H1 (cell line): Measurements from ENCODE around the gene DENND2C. TPM values are rescaled to one million over a fixed set of nuclear protein-coding genes. Genes with fewer than 3 reads are reported as not detected.

Experiments used
- CTCF ChIA-PET: fragments of 300-600 bp; sonication (Branson Sonifier 250); formaldehyde crosslinking; loops from one replicate; lab custom pipeline; 2021; ENCODE audit not compliant: partially characterized antibody; lab: Charles Lee
- POLR2A ChIA-PET: fragments of 300-600 bp; sonication (Branson Sonifier 250); formaldehyde crosslinking; loops from one replicate; lab custom pipeline; 2021; ENCODE audit warnings: inconsistent platforms; ENCODE audit not compliant: partially characterized antibody; lab: Charles Lee
- DNase-seq, 2 experiments: peaks; one replicate each; pipeline versions ENCODE4 v3.0.0 to v3.0.0-alpha.2; 2010 to 2022; ENCODE audit warnings: low spot score in 2 of 2, low read depth in 1 of 2, mixed read lengths in 1 of 2
- FAIRE-seq: peaks from 2 replicates; lab custom pipeline; 2011; peaks lifted over from hg19 to GRCh38; lab: Jason Lieb, UNC
- H2AFZ ChIP-seq: 2 replicates; pipeline ENCODE4 v1.8.1; 2012; ENCODE audit warnings: low read length, inconsistent platforms
- H2AK5ac ChIP-seq: 2 replicates; pipeline ENCODE4 v1.6.1; 2013; ENCODE audit warnings: low read depth, low read length
- H2BK120ac ChIP-seq: replicated peaks from 2 replicates; pipeline ENCODE3; 2013; ENCODE audit warnings: low read depth, low read length, inconsistent platforms
- H2BK12ac ChIP-seq: 2 replicates; pipeline ENCODE4 v1.6.1; 2013; ENCODE audit warnings: low read depth, low read length
- H2BK15ac ChIP-seq: 2 replicates; pipeline ENCODE4 v1.6.1; 2013; ENCODE audit warnings: low read length
- H2BK20ac ChIP-seq: 2 replicates; pipeline ENCODE4 v1.6.1; 2013; ENCODE audit warnings: low read length
- H2BK5ac ChIP-seq: 2 replicates; pipeline ENCODE4 v1.6.1; 2013; ENCODE audit warnings: low read depth, low read length
- H3K14ac ChIP-seq: 2 replicates; pipeline ENCODE4 v1.6.1; 2013; ENCODE audit warnings: inconsistent platforms; ENCODE audit not compliant: insufficient read length
- H3K18ac ChIP-seq: 2 replicates; pipeline ENCODE4 v1.6.1; 2013; ENCODE audit warnings: low read length; ENCODE audit errors: extremely low read depth
- H3K23ac ChIP-seq: 2 replicates; pipeline ENCODE4 v1.6.1; 2013; ENCODE audit warnings: inconsistent platforms; ENCODE audit not compliant: insufficient read length
- H3K23me2 ChIP-seq: 2 replicates; pipeline ENCODE4 v1.6.1; 2013; ENCODE audit warnings: low read depth, low read length
- H3K27ac ChIP-seq: 2 replicates; pipeline ENCODE4 v1.6.1; 2011; ENCODE audit warnings: low read depth, low read length, inconsistent platforms
- H3K27me3 ChIP-seq, 4 experiments: replicated peaks in 1 of 4; 1 replicate in 1 of 4; 2 replicates in 3 of 4; pipeline versions ENCODE4 v1.6.1 to v1.8.1; 2011 to 2013; ENCODE audit warnings: low read length in 3 of 4, mild to moderate bottlenecking in 3 of 4, inconsistent platforms in 2 of 4, mixed read lengths in 2 of 4, moderate library complexity in 1 of 4; ENCODE audit not compliant: control insufficient read depth in 3 of 4, insufficient read depth in 3 of 4; ENCODE audit errors: extremely low read depth in 1 of 4
- H3K36me3 ChIP-seq, 4 experiments: 2 replicates each; pipeline versions ENCODE4 v1.6.1 to v1.8.1; 2011 to 2013; ENCODE audit warnings: mild to moderate bottlenecking in 4 of 4, low read length in 3 of 4, moderate library complexity in 2 of 4, control low read depth in 1 of 4, inconsistent platforms in 1 of 4; ENCODE audit not compliant: insufficient read depth in 4 of 4, control insufficient read depth in 2 of 4
- H3K4ac ChIP-seq: replicated peaks from 2 replicates; pipeline ENCODE3; 2013; ENCODE audit warnings: low read length, low read depth, mixed read lengths, inconsistent platforms; ENCODE audit not compliant: insufficient read length
- H3K4me1 ChIP-seq, 4 experiments: replicated peaks in 1 of 4; 1 replicate in 1 of 4; 2 replicates in 3 of 4; pipeline versions ENCODE4 v1.6.1 to v1.8.1; 2011 to 2013; ENCODE audit warnings: low read length in 3 of 4, inconsistent platforms in 2 of 4, mixed read lengths in 1 of 4; ENCODE audit not compliant: insufficient read depth in 4 of 4, control insufficient read depth in 3 of 4
- H3K4me2 ChIP-seq, 2 experiments: 2 replicates each; pipeline versions ENCODE4 v1.6.1 to v1.8.1; 2011 to 2013; ENCODE audit warnings: low read depth in 2 of 2, low read length in 2 of 2, control low read depth in 1 of 2, inconsistent platforms in 1 of 2, mild to moderate bottlenecking in 1 of 2; ENCODE audit not compliant: insufficient read depth in 1 of 2
- H3K4me3 ChIP-seq, 4 experiments: fragments of 200-600, 300-600 bp in 1 of 4; sonication (generic), shearing (Covaris generic), sonication (Bioruptor Twin) in 1 of 4; 2 replicates each; pipeline versions ENCODE4 v1.5.1 to v1.8.1; 2011 to 2016; ENCODE audit warnings: low read length in 4 of 4, low read depth in 3 of 4, control low read depth in 2 of 4, inconsistent platforms in 2 of 4, mild to moderate bottlenecking in 2 of 4, mixed read lengths in 1 of 4, moderate library complexity in 1 of 4; ENCODE audit not compliant: insufficient read depth in 2 of 4; ENCODE audit errors: extremely low read depth in 1 of 4
- H3K56ac ChIP-seq: replicated peaks from 2 replicates; pipeline ENCODE3; 2013; ENCODE audit warnings: low read depth, mild to moderate bottlenecking, mixed read lengths, low read length, inconsistent platforms; ENCODE audit not compliant: insufficient read length
- H3K79me1 ChIP-seq: 2 replicates; pipeline ENCODE4 v1.6.1; 2013; ENCODE audit warnings: low read depth, low read length, control low read depth
- H3K79me2 ChIP-seq, 2 experiments: 2 replicates each; pipeline versions ENCODE4 v1.6.1 to v1.8.1; 2012 to 2013; ENCODE audit warnings: low read length in 2 of 2, mild to moderate bottlenecking in 2 of 2, inconsistent platforms in 1 of 2; ENCODE audit not compliant: insufficient read depth in 2 of 2, control insufficient read depth in 1 of 2
- H3K9ac ChIP-seq, 4 experiments: replicated peaks in 1 of 4; 1 replicate in 1 of 4; 2 replicates in 3 of 4; pipeline versions ENCODE4 v1.6.1 to v1.8.1; 2011 to 2013; ENCODE audit warnings: low read depth in 3 of 4, low read length in 3 of 4, control low read depth in 2 of 4, mild to moderate bottlenecking in 2 of 4, moderate library complexity in 2 of 4, inconsistent platforms in 1 of 4; ENCODE audit errors: extremely low read depth in 1 of 4
- H3K9me3 ChIP-seq, 2 experiments: 2 replicates each; pipeline versions ENCODE4 v1.6.1 to v1.8.1; 2012 to 2013; ENCODE audit warnings: mild to moderate bottlenecking in 2 of 2, moderate library complexity in 2 of 2, control low read depth in 1 of 2, inconsistent platforms in 1 of 2, low read depth in 1 of 2, low read length in 1 of 2, mixed read lengths in 1 of 2; ENCODE audit not compliant: insufficient read depth in 2 of 2
- H4K20me1 ChIP-seq, 2 experiments: replicated peaks in 1 of 2; 2 replicates each; pipeline versions ENCODE3 to v1.8.1; 2011 to 2013; ENCODE audit warnings: inconsistent platforms in 2 of 2, low read length in 2 of 2, mild to moderate bottlenecking in 1 of 2; ENCODE audit not compliant: insufficient read depth in 2 of 2, control insufficient read depth in 1 of 2
- H4K5ac ChIP-seq: 2 replicates; pipeline ENCODE4 v1.6.1; 2013; ENCODE audit warnings: low read length, low read depth, mixed read lengths, inconsistent platforms; ENCODE audit not compliant: insufficient read length
- H4K8ac ChIP-seq: 2 replicates; pipeline ENCODE4 v1.8.0; 2013; ENCODE audit warnings: mild to moderate bottlenecking, moderate library complexity, low read length, inconsistent platforms; ENCODE audit not compliant: insufficient read depth; ENCODE audit errors: extremely low read depth
- H4K91ac ChIP-seq: replicated peaks from 2 replicates; pipeline ENCODE3; 2013; ENCODE audit warnings: low read length, mixed read lengths, inconsistent platforms; ENCODE audit not compliant: insufficient read length
- CHD1 ChIP-seq: IDR thresholded peaks from 2 replicates; pipeline ENCODE4 v1.6.1; 2012; ENCODE audit warnings: low read depth, low read length, improper control_type of control experiment
- POLR2AphosphoS5 ChIP-seq: IDR thresholded peaks from 2 replicates; pipeline ENCODE4 v1.6.1; 2011; ENCODE audit warnings: low read depth, low read length
- WGBS, 2 experiments: shearing (Covaris generic) in 1 of 2; methylation state at CpG; one replicate each; pipeline versions ENCODE4 v1.1.6 to v1.1.7; 2013 to 2015; ENCODE audit warnings: low lambda C conversion rate in 2 of 2, mixed read lengths in 2 of 2, inconsistent platforms in 1 of 2, low coverage in 1 of 2, missing lambda C conversion rate in 1 of 2; ENCODE audit not compliant: insufficient replicate concordance in 2 of 2, insufficient coverage in 1 of 2, insufficient read length in 1 of 2; ENCODE audit errors: extremely low coverage in 1 of 2, missing lambda C conversion rate in 1 of 2; 5-methylcytosine and 5-hydroxymethylcytosine counted together
- polyA plus RNA-seq, 7 experiments: library from polyadenylated mRNA; depleted of rRNA in 3 of 7; stranded (reverse) in 5 of 7; unstranded in 2 of 7; fragments of >200 nt in 5 of 7; fragments of 200-250 nt in 2 of 7; gene quantifications; 1 replicate in 5 of 7; 2 replicates in 1 of 7; 4 replicates in 1 of 7; pipeline versions ENCODE4 v1.2.1 to v1.2.3, GENCODE V29; 2011 to 2013; ENCODE audit warnings: missing spikeins in 2 of 7, mixed read lengths in 2 of 7
- total RNA-seq: library from RNA; stranded (reverse); fragmentation: NEBNext Ultra II Directional; extraction: Animal tissue kit (Norgen Biotek cat#: 25700); gene quantifications from 2 replicates; pipeline ENCODE4 v1.2.1, GENCODE V29; 2021

The DENND2C gene
- total and polyA plus RNA-seq, 2 of the 8 experiments (the other 6 are each of a cell fraction or from before 2014, with no cell fraction given) = 1.8 to 5.5 TPM

- no peak overlapping the region for H4K91ac ChIP-seq
- no peaks in the 10 kb centered on the region for H3K9me3 ChIP-seq
- no peak overlapping the region for H3K56ac ChIP-seq
- TF ChIP-seq POLR2AphosphoS5 (0 out of 2 replicates have a peak, but pooled peaks have one; percentile 24), CHD1 (no peak)
- no peak overlapping the region for H3K23ac ChIP-seq
- no peaks in the 10 kb centered on the region for H3K23me2 ChIP-seq
- no peaks in the 10 kb centered on the region for H3K27me3 ChIP-seq
- no peak overlapping the region for H2BK5ac ChIP-seq
- H2BK120ac ChIP-seq = no peak overlapping the region
- FAIRE-seq (no peak), DNase-seq (no peak)
- CTCF ChIA-PET = interaction anchor here (0.7 kb wide), 1 partner anchor 716 kb away, joined by 3 read pairs; no protein-coding TSS in a partner anchor
- H3K14ac ChIP-seq = no peak overlapping the region
- no peak overlapping the region for H3K4me3 ChIP-seq
- H3K9ac ChIP-seq = no peak overlapping the region
- H3K79me1 ChIP-seq = no peaks in the 10 kb centered on the region
- H3K4me1 ChIP-seq = no peaks in the 10 kb centered on the region; a peak in 1 of 7 replicates
- H3K27ac ChIP-seq = no peak overlapping the region; the same call in 1 of the 2 replicates
- no peak overlapping the region for H3K4ac ChIP-seq
- no peak overlapping the region for H2BK15ac ChIP-seq
- H2AFZ ChIP-seq = no peak overlapping the region
- POLR2A ChIA-PET = interaction anchor here (1.0 to 4.9 kb wide), 5 partner anchors 9 to 158 kb away, joined by 3 to 54 read pairs (median 5); no protein-coding TSS in a partner anchor
- no peak overlapping the region for H4K8ac ChIP-seq
- WGBS, 2 experiments = 92% methylated on average over 11 of the region's 11 CpGs; no CpG with 5 or more reads in 1 of the 2 experiments
- H3K4me2 ChIP-seq = no peak overlapping the region
- H2BK20ac ChIP-seq = no peak overlapping the region
- H4K5ac ChIP-seq = no peak overlapping the region
- no peak overlapping the region for H3K18ac ChIP-seq
- peaks cover 0 to 25% of the 10 kb centered on the region in 2 experiments; a peak in 3 of 4 replicates for H3K79me2 ChIP-seq
- H3K36me3 ChIP-seq = peaks cover 27 to 74% (median 51%) of the 10 kb centered on the region in 4 experiments
- no peaks in the 10 kb centered on the region for H4K20me1 ChIP-seq
- H2BK12ac ChIP-seq = no peak overlapping the region
- H2AK5ac ChIP-seq = no peak overlapping the region
Measured at GRCh38 chr1:114718661-114719423, 49.0 kb upstream of the DENND2C start.
